Caco-2 (cell line): ENCODE measurements around the gene SHANK1. TPM values are rescaled to one million over a fixed set of nuclear protein-coding genes. Genes with fewer than 3 reads are reported as not detected.
A peak's percentile ranks its signal among the peaks of the same experiment; 100 is the strongest.

Experiments
- BruUV-seq: library from RNA; stranded (reverse); fragments of 400-500 nt; replicated peaks from 2 replicates; lab custom pipeline; 2021; lab: Mats Ljungman, UMichigan
- CTCF ChIA-PET: fragments of 300-600 bp; sonication (Branson Sonifier 250); formaldehyde crosslinking; loops from one replicate; lab custom pipeline; 2022; ENCODE audit warnings: antibody characterized with exemption; lab: Charles Lee
- POLR2A ChIA-PET: fragments of 300-600 bp; sonication (Branson Sonifier 250); formaldehyde crosslinking; loops from one replicate; lab custom pipeline; 2022; ENCODE audit warnings: antibody characterized with exemption; lab: Charles Lee
- DNase-seq, 2 experiments: peaks; one replicate each; pipeline versions ENCODE4 v3.0.0 to v3.0.0-alpha.2; 2020 to 2022
- H3K27me3 ChIP-seq: replicated peaks from 2 replicates; pipeline ENCODE4 v1.6.0; 2011; ENCODE audit warnings: low read length; ENCODE audit not compliant: control insufficient read depth, insufficient read depth
- H3K36me3 ChIP-seq: 2 replicates; pipeline ENCODE4 v1.5.1; 2011; ENCODE audit warnings: low read length; ENCODE audit not compliant: control insufficient read depth, insufficient read depth
- H3K4me1 ChIP-seq: fragments of 250-450 bp; sonication (Bioruptor Pico); 2 replicates; pipeline ENCODE4 v1.5.1; 2020; ENCODE audit warnings: mild to moderate bottlenecking
- H3K4me3 ChIP-seq: 2 replicates; pipeline ENCODE4 v1.5.1; 2011; ENCODE audit warnings: low read depth, mild to moderate bottlenecking, control low read depth, low read length
- H3K9me3 ChIP-seq: fragments of 250-450 bp; sonication (Bioruptor Pico); 2 replicates; pipeline ENCODE4 v1.5.1; 2020; ENCODE audit warnings: mild to moderate bottlenecking, moderate library complexity
- H3K27ac Mint-ChIP-seq: one replicate; pipeline ENCODE4 v1.8.0; 2022; ENCODE audit warnings: mixed read lengths; ENCODE audit not compliant: unreplicated experiment
- H3K27me3 Mint-ChIP-seq: one replicate; pipeline ENCODE4 v1.8.0; 2022; ENCODE audit warnings: mixed read lengths; ENCODE audit not compliant: insufficient read depth, unreplicated experiment
- H3K36me3 Mint-ChIP-seq: one replicate; pipeline ENCODE4 v1.8.0; 2022; ENCODE audit warnings: mild to moderate bottlenecking, mixed read lengths; ENCODE audit not compliant: insufficient read depth, unreplicated experiment
- H3K4me1 Mint-ChIP-seq: one replicate; pipeline ENCODE4 v1.8.0; 2022; ENCODE audit warnings: low read depth, mixed read lengths; ENCODE audit not compliant: unreplicated experiment
- H3K4me3 Mint-ChIP-seq: one replicate; pipeline ENCODE4 v1.8.0; 2022; ENCODE audit warnings: mild to moderate bottlenecking, moderate library complexity, mixed read lengths; ENCODE audit not compliant: unreplicated experiment
- H3K9me3 Mint-ChIP-seq: one replicate; pipeline ENCODE4 v1.8.0; 2022; ENCODE audit warnings: mixed read lengths; ENCODE audit not compliant: unreplicated experiment
- intact Hi-C: fragments of 100-400 bp; cut with micrococcal nuclease; formaldehyde crosslinking; loops from one replicate; pipeline ENCODE4 v1.10.0; 2022; ENCODE audit not compliant: unreplicated experiment
- total RNA-seq: library from RNA; stranded (reverse); gene quantifications from 2 replicates; pipeline ENCODE4 v1.2.3, GENCODE V29; 2022
- TF ChIP-seq, protein P1 (sequence below), 2 experiments: fragments of 200-600 bp in 1 of 2; IDR thresholded peaks; 1 replicate in 1 of 2; 2 replicates in 1 of 2; pipeline versions ENCODE4 v1.5.1 to v1.8.0; 2011 to 2022; ENCODE audit warnings: antibody characterized with exemption in 1 of 2, control low read depth in 1 of 2, inconsistent platforms in 1 of 2, low read depth in 1 of 2, low read length in 1 of 2, mild to moderate bottlenecking in 1 of 2, moderate library complexity in 1 of 2; ENCODE audit not compliant: insufficient read depth in 1 of 2, severe bottlenecking in 1 of 2, unreplicated experiment in 1 of 2

Gene SHANK1
- total RNA-seq, 1 experiment from 2014 or later = not detected

DNA sequence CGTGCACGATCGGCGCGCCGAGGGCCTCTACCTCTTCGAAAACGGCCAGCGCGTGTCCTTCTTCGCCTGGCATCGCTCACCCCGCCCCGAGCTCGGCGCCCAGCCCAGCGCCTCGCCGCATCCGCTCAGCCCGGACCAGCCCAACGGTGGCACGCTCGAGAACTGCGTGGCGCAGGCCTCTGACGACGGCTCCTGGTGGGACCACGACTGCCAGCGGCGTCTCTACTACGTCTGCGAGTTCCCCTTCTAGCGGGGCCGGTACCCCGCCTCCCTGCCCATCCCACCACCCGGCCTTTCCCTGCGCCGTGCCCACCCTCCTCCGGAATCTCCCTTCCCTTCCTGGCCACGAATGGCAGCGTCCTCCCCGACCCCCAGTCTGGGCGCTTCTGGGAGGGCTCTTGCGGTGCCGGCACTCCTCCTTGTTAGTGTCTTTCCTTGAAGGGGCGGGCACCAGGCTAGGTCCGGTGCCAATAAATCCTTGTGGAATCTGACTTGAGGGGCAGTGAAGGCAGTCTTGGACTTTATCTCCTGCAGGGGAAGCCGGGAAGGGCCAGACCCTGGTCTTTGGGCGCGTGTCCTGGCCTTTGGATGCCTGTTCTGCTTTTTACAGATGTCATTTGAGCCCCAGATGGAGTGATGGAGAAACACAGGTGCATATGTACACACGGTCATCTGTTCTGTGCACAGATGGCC is 5.8 kb upstream of the SHANK1 start:
- Mint-ChIP-seq H3K4me3 (peak overlapping the region; percentile 76), H3K36me3 (peaks cover 6% of the 10 kb centered on the region), H3K27me3 (peaks cover 16% of the 10 kb centered on the region), H3K27ac (peak overlapping the region; percentile 73), H3K4me1 (peaks cover 10% of the 10 kb centered on the region), H3K9me3 (no peaks in the 10 kb centered on the region)
- intact Hi-C loops = loop anchor here (5.0 kb wide), 1 partner anchor 197 kb away; no protein-coding TSS in a partner anchor
- TF ChIP-seq, protein P1, sequence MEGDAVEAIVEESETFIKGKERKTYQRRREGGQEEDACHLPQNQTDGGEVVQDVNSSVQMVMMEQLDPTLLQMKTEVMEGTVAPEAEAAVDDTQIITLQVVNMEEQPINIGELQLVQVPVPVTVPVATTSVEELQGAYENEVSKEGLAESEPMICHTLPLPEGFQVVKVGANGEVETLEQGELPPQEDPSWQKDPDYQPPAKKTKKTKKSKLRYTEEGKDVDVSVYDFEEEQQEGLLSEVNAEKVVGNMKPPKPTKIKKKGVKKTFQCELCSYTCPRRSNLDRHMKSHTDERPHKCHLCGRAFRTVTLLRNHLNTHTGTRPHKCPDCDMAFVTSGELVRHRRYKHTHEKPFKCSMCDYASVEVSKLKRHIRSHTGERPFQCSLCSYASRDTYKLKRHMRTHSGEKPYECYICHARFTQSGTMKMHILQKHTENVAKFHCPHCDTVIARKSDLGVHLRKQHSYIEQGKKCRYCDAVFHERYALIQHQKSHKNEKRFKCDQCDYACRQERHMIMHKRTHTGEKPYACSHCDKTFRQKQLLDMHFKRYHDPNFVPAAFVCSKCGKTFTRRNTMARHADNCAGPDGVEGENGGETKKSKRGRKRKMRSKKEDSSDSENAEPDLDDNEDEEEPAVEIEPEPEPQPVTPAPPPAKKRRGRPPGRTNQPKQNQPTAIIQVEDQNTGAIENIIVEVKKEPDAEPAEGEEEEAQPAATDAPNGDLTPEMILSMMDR (IDR thresholded peaks at IDR 0.05; ENCODE audit: insufficient read depth in 1 of 2, low read depth in 1 of 2, low read length in 1 of 2, severe bottlenecking in 1 of 2, unreplicated experiment in 1 of 2) = no peak
- ChIA-PET CTCF (interaction anchor here (0.6 to 2.0 kb wide), 20 partner anchors 20 to 1229 kb away, joined by 3 to 20 read pairs (median 4); partner anchors contain the start of genes ACP4, JOSD2 and KCNC3), POLR2A (interaction anchor here (0.7 to 1.3 kb wide), 2 partner anchors 27 to 79 kb away, joined by 3 to 5 read pairs; no protein-coding TSS in a partner anchor)
- peak overlapping the region; percentile 68 for H3K4me3 ChIP-seq
- H3K36me3 ChIP-seq = no peaks in the 10 kb centered on the region
- no peaks in the 10 kb centered on the region for H3K9me3 ChIP-seq
- DNase-seq = no peak
- BruUV-seq = no TSS peak
- H3K4me1 ChIP-seq = no peaks in the 10 kb centered on the region
- no peaks in the 10 kb centered on the region for H3K27me3 ChIP-seq

- intact Hi-C loops = loop anchor here (5.0 kb wide), 2 partner anchors 58 to 198 kb away; no protein-coding TSS in a partner anchor
- Histone ChIP-seq H3K4me3 (peak overlapping the region; percentile 68), H3K9me3 (no peaks in the 10 kb centered on the region), H3K27me3 (no peaks in the 10 kb centered on the region), H3K36me3 (no peaks in the 10 kb centered on the region), H3K4me1 (no peaks in the 10 kb centered on the region)
- BruUV-seq = no TSS peak
- H3K4me3 Mint-ChIP-seq = peak overlapping the region; percentile 76
- H3K27me3 Mint-ChIP-seq = peaks cover 20% of the 10 kb centered on the region
- H3K27ac Mint-ChIP-seq = peak overlapping the region; percentile 61
- H3K36me3 Mint-ChIP-seq = peaks cover 6% of the 10 kb centered on the region
- TF ChIP-seq, protein P1 (IDR thresholded peaks at IDR 0.05; ENCODE audit: insufficient read depth in 1 of 2, low read depth in 1 of 2, low read length in 1 of 2, severe bottlenecking in 1 of 2, unreplicated experiment in 1 of 2) = peak; percentile 52 to 78
- ChIA-PET CTCF (interaction anchor here (0.6 to 2.0 kb wide), 20 partner anchors 19 to 1229 kb away, joined by 3 to 20 read pairs (median 4); partner anchors contain the start of genes ACP4, JOSD2 and KCNC3), POLR2A (interaction anchor here (0.7 to 1.3 kb wide), 2 partner anchors 28 to 80 kb away, joined by 3 to 5 read pairs; no protein-coding TSS in a partner anchor)
- peaks cover 10% of the 10 kb centered on the region for H3K4me1 Mint-ChIP-seq
- DNase-seq = peak; percentile 95 to 97
- H3K9me3 Mint-ChIP-seq = no peaks in the 10 kb centered on the region
These were observed 5.1 kb upstream of the SHANK1 start for GRCh38 chr19:50724522-50725217.
